Measurements from ENCODE around the gene DXO.

- TF ChIP-seq CTCF (IDR thresholded peaks at IDR 0.05), result no peak
- TF ChIP-seq POLR2A (IDR thresholded peaks at IDR 0.05), result no peak
Observed at GRCh38 chr6:31948753-31949413, 23.1 kb downstream of the DXO start.

Data from thyroid gland (tissue), 4 donors.